Endodermal cell (in vitro differentiated cells): Measurements from ENCODE around the gene HAGH. TPM values are rescaled to one million over a fixed set of nuclear protein-coding genes. Genes with fewer than 3 reads are reported as not detected.

Experiments used
- DNase-seq: peaks from one replicate; pipeline ENCODE4 v3.0.0-alpha.2; 2017
- H3K27ac ChIP-seq: 2 replicates; pipeline ENCODE4 v1.5.1; 2013; ENCODE audit warnings: mild to moderate bottlenecking, low read depth, low read length, moderate library complexity
- H3K27me3 ChIP-seq: 2 replicates; pipeline ENCODE4 v1.6.1; 2013; ENCODE audit warnings: mild to moderate bottlenecking, low read length, moderate library complexity; ENCODE audit not compliant: insufficient read depth, control insufficient read depth, poor library complexity, severe bottlenecking
- H3K36me3 ChIP-seq: 2 replicates; pipeline ENCODE4 v1.7.0; 2013; ENCODE audit warnings: mild to moderate bottlenecking, low read length, moderate library complexity; ENCODE audit not compliant: control insufficient read depth, insufficient read depth
- H3K4me1 ChIP-seq: one replicate; pipeline ENCODE4 v1.7.0; 2013; ENCODE audit warnings: low read length; ENCODE audit not compliant: control insufficient read depth, insufficient read depth
- H3K4me3 ChIP-seq: 2 replicates; pipeline ENCODE4 v1.5.1; 2013; ENCODE audit warnings: mild to moderate bottlenecking, low read length, moderate library complexity
- H3K9ac ChIP-seq: 2 replicates; pipeline ENCODE4 v1.6.1; 2013; ENCODE audit warnings: mild to moderate bottlenecking, low read length, moderate library complexity; ENCODE audit not compliant: poor library complexity, severe bottlenecking; ENCODE audit errors: extremely low read depth
- H3K9me3 ChIP-seq: 2 replicates; pipeline ENCODE4 v1.6.1; 2013; ENCODE audit warnings: mild to moderate bottlenecking, low read length, moderate library complexity; ENCODE audit not compliant: control insufficient read depth
- H3K27ac Mint-ChIP-seq: 2 replicates; pipeline ENCODE4 v1.8.0; 2020; ENCODE audit warnings: mixed read lengths
- H3K27me3 Mint-ChIP-seq: 2 replicates; pipeline ENCODE4 v1.8.0; 2021; ENCODE audit warnings: mild to moderate bottlenecking, mixed read lengths; ENCODE audit not compliant: insufficient read depth
- H3K36me3 Mint-ChIP-seq: 2 replicates; pipeline ENCODE4 v1.8.0; 2020; ENCODE audit warnings: low read depth, mixed read lengths
- H3K4me1 Mint-ChIP-seq: 2 replicates; pipeline ENCODE4 v1.8.0; 2020; ENCODE audit warnings: mixed read lengths
- H3K4me3 Mint-ChIP-seq: 2 replicates; pipeline ENCODE4 v1.8.0; 2020; ENCODE audit warnings: mild to moderate bottlenecking, moderate library complexity, mixed read lengths
- H3K9me3 Mint-ChIP-seq: 2 replicates; pipeline ENCODE4 v1.8.0; 2020; ENCODE audit warnings: mild to moderate bottlenecking, mixed read lengths
- CTCF ChIP-seq: fragments of 200-600 bp; sonication (generic); conservative IDR thresholded peaks from 2 replicates; pipeline ENCODE4 v1.5.0; 2021; ENCODE audit warnings: antibody characterized with exemption, mild to moderate bottlenecking
- WGBS, 2 experiments: methylation state at CpG; one replicate each; pipeline versions ENCODE4 v1.1.5 to v1.1.7; 2013; ENCODE audit warnings: missing lambda C conversion rate in 2 of 2, mixed read lengths in 1 of 2; ENCODE audit not compliant: insufficient coverage in 1 of 2, insufficient read length in 1 of 2; 5-methylcytosine and 5-hydroxymethylcytosine counted together
- total RNA-seq, 2 donors: library from RNA; stranded (reverse); fragmentation: NEBNext Ultra II Directional in 1 of 2; extraction: Animal tissue kit (Norgen Biotek cat#: 25700) in 1 of 2; gene quantifications; 2 replicates in 1 of 2; 3 replicates in 1 of 2; pipeline ENCODE4 v1.2.1, GENCODE V29; 2021

HAGH gene
- total RNA-seq, 2 donors from 2014 or later, result 47.8 to 52.9 TPM

- peak; percentile 63 for DNase-seq
- Mint-ChIP-seq H3K27ac (no peak overlapping the region), H3K9me3 (no peaks in the 10 kb centered on the region), H3K36me3 (peaks cover 13% of the 10 kb centered on the region), H3K4me1 (peaks cover 6% of the 10 kb centered on the region), H3K4me3 (no peak overlapping the region), H3K27me3 (no peaks in the 10 kb centered on the region)
- H3K27me3 ChIP-seq, result no peaks in the 10 kb centered on the region
- H3K27ac ChIP-seq, result no peak overlapping the region
- TF ChIP-seq CTCF, result peak; percentile 32
- 93 to 95% methylated on average over 33 to 51 of the region's 51 CpGs for WGBS, 2 experiments
- no peak overlapping the region for H3K4me3 ChIP-seq
- peaks cover 4% of the 10 kb centered on the region for H3K36me3 ChIP-seq
- H3K9ac ChIP-seq, result no peak overlapping the region
- H3K4me1 ChIP-seq, result peaks cover under 1% of the 10 kb centered on the region
- H3K9me3 ChIP-seq, result no peaks in the 10 kb centered on the region
These were observed 40.2 kb downstream of the HAGH start for GRCh38 chr16:1786242-1787055.

DNA sequence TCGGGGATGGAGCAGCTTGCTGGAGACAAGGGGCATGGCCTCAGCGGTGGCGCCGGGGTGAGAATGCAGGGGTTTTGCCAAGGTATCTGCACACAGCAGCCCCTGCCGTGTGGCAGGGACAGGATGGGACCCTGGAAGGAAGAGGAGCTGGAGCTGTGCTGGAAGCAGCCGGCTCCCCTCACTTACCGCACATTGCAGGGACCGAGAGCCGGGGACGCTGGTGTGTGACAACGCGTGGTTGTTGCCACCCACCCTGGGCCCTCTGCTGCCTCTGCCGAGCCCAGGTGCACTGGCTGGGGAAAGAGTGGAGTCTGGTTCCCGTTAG is 40.8 kb downstream of the HAGH start:
- no peak for TF ChIP-seq CTCF
- Histone ChIP-seq H3K9ac (no peak overlapping the region), H3K27ac (no peak overlapping the region)

GRCh38 chr16:1784977-1785845 is 41.4 kb downstream of the HAGH start:
- peaks cover 8% of the 10 kb centered on the region for H3K4me1 ChIP-seq
- H3K27ac ChIP-seq, result no peak overlapping the region
- Mint-ChIP-seq H3K4me3 (peak overlapping the region; percentile 39), H3K27me3 (no peaks in the 10 kb centered on the region), H3K9me3 (no peaks in the 10 kb centered on the region), H3K27ac (no peak overlapping the region), H3K4me1 (peaks cover 10% of the 10 kb centered on the region), H3K36me3 (peaks cover 15% of the 10 kb centered on the region)
- 93 to 99% methylated on average over 21 to 23 of the region's 26 CpGs for WGBS, 2 experiments
- peaks cover 14% of the 10 kb centered on the region for H3K36me3 ChIP-seq
- no peaks in the 10 kb centered on the region for H3K9me3 ChIP-seq
- no peak for DNase-seq
- no peak for TF ChIP-seq CTCF
- H3K4me3 ChIP-seq, result no peak overlapping the region
- no peak overlapping the region for H3K9ac ChIP-seq
- H3K27me3 ChIP-seq, result no peaks in the 10 kb centered on the region

More for the DNA sequence above, 40.8 kb downstream of the HAGH start:
- H3K4me1 ChIP-seq, result peaks cover 7% of the 10 kb centered on the region
- H3K36me3 Mint-ChIP-seq, result peaks cover 13% of the 10 kb centered on the region
- no peak overlapping the region for H3K27ac Mint-ChIP-seq
- H3K9me3 Mint-ChIP-seq, result no peaks in the 10 kb centered on the region
- H3K4me1 Mint-ChIP-seq, result peaks cover 10% of the 10 kb centered on the region
- H3K27me3 Mint-ChIP-seq, result no peaks in the 10 kb centered on the region
- 95 to 100% methylated on average over 8 to 14 of the region's 14 CpGs for WGBS, 2 experiments
- no peak for DNase-seq
- no peaks in the 10 kb centered on the region for H3K27me3 ChIP-seq
- H3K36me3 ChIP-seq, result peaks cover 8% of the 10 kb centered on the region
- H3K9me3 ChIP-seq, result no peaks in the 10 kb centered on the region
- H3K4me3 Mint-ChIP-seq, result no peak overlapping the region
- H3K4me3 ChIP-seq, result no peak overlapping the region
